NCI-H82 (cell line): ENCODE data around the gene HTR3D.
"Not testable (repeated sequence)": the region's sequence is repeated elsewhere in the genome, so short reads cannot be mapped to it uniquely, and the experiment has no call there.

Source experiments
- DNase-seq: peaks from one replicate; lab custom pipeline; 2025; lab: John Stamatoyannopoulos, UW

Gene HTR3D

GRCh38 chr3:184016169-184016570, 15.4 kb upstream of the HTR3D start:
- DNase-seq, result peak; percentile 34

DNA sequence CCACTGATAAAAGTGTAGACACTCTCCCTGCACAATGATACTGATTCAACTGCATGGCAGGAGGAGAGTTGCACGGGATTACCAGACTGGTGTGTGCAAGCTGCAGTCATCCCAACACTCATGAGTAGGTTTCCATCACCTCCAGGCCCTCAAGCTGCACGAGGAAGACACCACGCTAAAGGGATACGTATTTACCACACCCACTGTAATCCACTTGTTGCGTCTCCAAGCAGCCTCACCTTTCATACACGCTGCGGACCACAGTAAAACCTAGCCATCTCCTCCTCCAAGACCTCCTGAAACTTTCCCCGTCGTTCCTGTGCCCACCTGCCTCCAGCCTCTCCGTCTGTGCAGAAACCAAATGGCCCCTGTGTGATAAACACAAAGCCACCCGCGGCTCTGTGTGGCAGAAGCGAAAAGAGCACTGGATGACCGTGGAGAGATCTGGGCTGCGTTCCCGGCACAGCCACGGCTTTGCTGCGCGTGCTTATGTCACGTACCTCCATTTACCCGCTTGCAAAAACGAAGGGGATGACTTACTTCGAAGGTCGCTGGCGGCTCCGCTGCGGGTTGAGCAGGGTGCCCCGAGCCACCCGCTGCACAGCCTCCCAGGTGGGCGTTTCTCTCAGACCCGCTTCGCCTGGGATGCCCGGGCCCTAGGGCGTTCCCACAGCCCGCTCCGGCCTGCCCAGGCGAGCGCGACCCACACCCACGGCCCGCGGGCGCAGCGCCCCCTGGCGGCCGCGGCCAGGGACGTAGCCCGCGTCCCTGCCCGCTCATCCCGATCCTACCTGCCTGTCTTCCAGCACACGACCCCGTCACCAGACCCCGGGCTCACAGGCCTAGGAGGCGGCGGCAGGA, 14.5 kb upstream of the HTR3D start:
- DNase-seq, result peak; percentile 83

- DNase-seq, result peak; percentile 99
These were observed 13.7 kb upstream of the HTR3D start, which contains the start of gene ABCC5 for GRCh38 chr3:184017672-184018423. Gene ABCC5, minus strand, starts transcription at chr3:184017884. Its CDS starts 3,492 bp downstream, at chr3:184014392.

GRCh38 chr3:184018424-184018973, 13.0 kb upstream of the HTR3D start:
- no peak for DNase-seq

GRCh38 chr3:184022323-184022722, 9.2 kb upstream of the HTR3D start:
- no peak for DNase-seq

- DNase-seq, result peak; percentile 42
These were observed 6.3 kb upstream of the HTR3D start for GRCh38 chr3:184025256-184025655.

GRCh38 chr3:184028275-184028890, 3.2 kb upstream of the HTR3D start:
- DNase-seq, result not testable (repeated sequence)

- no peak for DNase-seq
These were observed 2.1 kb upstream of the HTR3D start for GRCh38 chr3:184029443-184029842.

DNA sequence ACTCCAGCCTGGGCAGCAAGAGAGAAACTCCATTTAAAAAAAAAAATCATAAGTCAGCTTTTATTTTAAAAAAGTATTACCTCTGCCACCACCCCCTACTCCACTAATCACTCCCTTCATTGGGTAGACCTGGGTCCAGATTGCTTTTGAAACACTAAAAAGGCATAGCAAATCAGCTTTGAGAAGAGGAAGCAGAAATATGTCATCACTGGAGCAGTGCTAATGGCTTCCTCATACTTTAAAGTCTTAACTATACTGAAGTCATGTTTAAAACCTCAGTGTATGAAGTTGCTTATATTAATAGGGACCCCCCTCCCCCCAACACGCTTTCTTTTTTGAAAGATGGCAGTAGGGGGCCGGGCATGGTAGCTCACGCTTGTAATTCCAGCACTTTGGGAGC, 1.0 kb upstream of the HTR3D start:
- no peak for DNase-seq

- DNase-seq, result no peak
These were observed 6.3 kb downstream of the HTR3D start for GRCh38 chr3:184037816-184038215.

GRCh38 chr3:184038307-184038706, 6.8 kb downstream of the HTR3D start:
- DNase-seq, result not testable (repeated sequence)

DNA sequence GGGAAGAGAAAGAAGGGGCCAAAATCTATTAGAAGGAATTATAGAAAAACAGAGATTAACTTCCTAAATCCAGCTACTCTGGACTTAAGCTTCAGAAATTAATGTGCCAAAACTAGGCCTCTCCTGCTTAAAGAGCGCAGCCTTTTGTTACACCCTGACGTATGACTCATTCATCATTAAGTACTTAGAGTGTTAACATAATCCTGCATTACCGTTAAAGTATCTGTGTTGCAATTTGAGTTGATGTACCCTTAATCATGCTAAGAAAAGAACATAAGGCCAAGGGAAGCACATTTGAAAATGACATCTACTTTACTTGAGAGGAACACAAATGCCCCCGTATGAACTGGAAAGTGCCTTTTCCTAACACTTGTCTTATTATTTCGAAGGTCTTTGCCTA, 7.9 kb downstream of the HTR3D start:
- DNase-seq, result peak; percentile 99

- DNase-seq, result peak; percentile 95
These were observed 8.5 kb downstream of the HTR3D start for GRCh38 chr3:184040010-184040409.

DNA sequence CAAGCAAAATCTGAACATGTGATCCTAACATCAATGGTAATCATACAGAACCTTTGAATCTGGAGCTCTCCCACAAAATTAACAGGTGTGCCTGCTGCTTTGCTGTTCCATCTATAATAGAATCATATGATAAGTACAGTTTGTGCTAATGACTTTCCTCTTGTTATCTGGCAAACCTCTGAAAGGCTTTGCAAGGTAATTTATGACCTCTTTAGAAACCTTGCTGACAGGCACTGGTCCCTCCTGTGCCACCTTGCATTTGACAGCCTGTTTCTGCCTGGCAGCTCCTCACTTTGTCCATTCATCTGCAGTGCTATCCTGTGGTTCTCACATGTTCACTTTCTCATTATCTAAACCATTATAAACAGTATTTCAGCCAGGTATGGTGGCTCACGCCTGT, 11.1 kb downstream of the HTR3D start:
- no peak for DNase-seq

DNA sequence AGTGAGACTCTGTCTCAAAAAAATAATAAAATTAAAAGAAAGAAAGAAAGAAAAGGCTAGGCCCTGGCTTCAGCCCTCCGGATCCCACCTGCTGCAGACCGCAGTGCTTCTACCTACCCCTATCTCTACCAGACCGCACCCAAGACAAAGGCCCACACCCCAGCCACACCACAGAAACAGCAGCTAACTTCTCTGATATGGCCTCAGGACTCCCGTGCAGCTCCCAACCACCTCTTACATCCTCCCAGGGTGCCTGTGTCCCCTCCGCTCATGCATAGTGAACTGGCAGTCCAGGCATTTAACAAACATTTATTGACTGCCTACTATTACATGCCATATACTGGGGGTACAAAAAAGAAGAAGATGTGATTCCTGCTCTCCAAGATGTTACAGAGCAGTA, 14.5 kb downstream of the HTR3D start:
- no peak for DNase-seq

DNA sequence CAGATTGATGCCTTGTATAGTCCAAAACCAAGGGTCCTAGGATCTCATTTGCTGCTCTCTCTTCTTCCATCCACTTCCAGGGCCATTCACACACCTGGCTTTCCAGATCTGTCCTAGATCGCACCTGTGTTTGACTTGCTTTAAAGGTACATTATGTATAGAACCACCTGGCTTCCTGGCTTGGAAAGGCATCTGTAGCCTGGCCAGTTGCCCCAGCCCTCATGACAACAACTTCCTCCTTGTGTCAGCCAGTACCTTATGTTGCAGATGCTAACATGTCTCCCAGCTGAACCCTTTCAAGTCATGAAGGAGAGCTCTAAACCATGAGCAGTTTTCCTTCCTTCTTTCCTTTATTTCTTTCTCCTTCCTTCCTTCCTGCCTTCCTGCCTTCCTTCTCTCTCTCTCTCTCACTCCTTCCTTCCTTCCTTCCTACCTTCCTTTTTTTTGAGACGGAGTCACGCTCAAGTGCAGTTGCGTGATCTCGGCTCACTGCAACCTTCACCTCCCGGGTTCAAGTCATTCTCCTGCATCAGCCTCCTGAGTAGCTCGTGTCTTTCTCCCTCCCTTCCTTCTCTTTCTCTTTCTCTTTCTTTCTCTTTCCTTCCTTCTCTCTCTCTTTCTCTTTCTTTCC, 18.8 kb downstream of the HTR3D start:
- DNase-seq, result no peak

DNA sequence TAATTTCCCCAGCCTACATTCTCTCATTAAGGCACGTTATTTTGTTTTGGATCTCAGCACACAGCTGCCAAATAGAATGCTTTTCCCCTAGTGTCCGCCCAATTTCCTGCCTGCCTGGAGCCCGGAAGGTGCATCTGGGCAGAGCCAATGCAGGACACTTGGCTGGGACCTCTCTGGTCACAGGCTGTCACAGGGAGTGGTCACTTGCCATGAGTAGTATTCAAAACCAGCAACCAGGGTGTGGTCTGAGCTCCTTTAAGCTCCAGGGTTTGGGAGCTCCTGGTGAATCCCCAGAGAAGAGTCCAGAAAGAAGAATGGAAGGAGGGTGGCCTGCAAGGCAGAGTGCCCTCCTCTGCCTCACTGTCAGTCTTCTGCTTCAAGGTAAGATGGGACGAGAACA, 21.2 kb downstream of the HTR3D start, which contains the start of gene HTR3C:
HTR3C (plus strand) TSS at position 281 of the 400 bp plus-strand sequence; CDS start at position 315, 34 bp downstream.
- DNase-seq, result no peak

GRCh38 chr3:184058029-184058428, 26.5 kb downstream of the HTR3D start:
- no peak for DNase-seq

DNA sequence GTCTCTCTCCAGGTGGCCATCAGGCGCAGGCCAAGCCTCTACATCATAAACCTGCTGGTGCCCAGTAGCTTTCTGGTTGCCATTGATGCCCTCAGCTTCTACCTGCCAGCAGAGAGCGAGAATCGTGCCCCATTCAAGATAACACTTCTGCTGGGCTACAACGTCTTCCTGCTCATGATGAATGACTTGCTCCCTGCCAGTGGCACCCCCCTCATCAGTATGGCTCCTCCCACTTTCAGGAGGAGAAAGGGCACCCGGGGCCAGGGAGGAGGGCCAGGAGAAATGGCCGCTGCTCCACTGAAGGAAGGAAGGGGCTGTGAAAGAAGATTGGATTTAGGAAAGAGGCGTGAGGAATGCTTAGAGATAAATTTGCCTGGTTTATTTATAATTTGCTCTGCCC, 27.9 kb downstream of the HTR3D start:
- DNase-seq, result no peak

DNA sequence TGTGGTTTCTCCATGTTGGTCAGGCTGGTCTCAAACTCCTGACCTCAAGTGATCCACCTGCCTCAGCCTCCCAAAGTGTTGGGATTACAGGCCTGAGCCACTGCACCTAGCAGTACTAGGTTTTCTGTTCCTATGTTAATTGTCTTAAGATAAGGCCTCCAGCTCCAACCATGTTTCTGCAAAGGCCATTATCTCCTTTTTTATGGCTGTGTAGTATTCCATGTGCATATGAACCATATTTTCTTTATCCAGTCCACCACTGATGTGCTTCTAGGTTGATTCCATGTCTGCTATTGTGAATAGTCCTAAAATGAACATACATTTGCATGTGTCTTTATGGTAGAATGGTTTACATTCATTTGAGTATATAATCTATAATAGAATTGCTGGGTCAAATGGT, 31.1 kb downstream of the HTR3D start:
- DNase-seq, result no peak

DNA sequence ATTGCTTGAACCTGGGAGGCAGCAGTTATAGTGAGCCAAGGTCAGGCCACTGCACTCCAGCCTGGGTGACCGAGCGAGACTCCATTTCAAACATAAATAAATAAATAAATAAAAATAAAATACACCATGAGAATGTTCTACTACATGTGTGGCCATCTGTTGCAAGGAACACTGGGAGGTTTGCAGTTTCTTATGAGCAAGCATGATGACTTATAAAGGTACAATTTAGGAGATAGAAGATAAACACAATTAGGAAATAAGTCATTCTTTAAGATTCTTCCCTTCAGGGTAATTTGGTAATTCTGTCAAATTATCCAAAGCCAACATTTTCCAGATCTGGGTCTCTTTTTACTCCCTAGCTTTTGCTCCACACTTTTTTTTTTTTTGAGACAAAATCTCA, 34.7 kb downstream of the HTR3D start:
- DNase-seq, result no peak

GRCh38 chr3:184067573-184068055, 36.1 kb downstream of the HTR3D start:
- no peak for DNase-seq
